Stomach (tissue), 9 donors: Measurements from ENCODE around the gene BDNF. TPM values are rescaled to one million over a fixed set of nuclear protein-coding genes. Genes with fewer than 3 reads are reported as not detected.
A peak's percentile ranks its signal among the peaks of the same experiment; 100 is the strongest.

Experiments used
- DNase-seq, 2 donors: peaks; one replicate each; pipeline versions ENCODE4 v3.0.0 to v3.0.0-alpha.2; 2013 to 2019
- H3K27ac ChIP-seq, 5 donors: fragments of 200-600 bp in 4 of 5; sonication (generic) in 4 of 5; one replicate each; pipeline ENCODE4 v1.5.1; 2013 to 2019; ENCODE audit warnings: mild to moderate bottlenecking in 1 of 5, moderate library complexity in 1 of 5
- H3K27me3 ChIP-seq, 3 donors: fragments of 200-600 bp; sonication (generic); one replicate each; pipeline ENCODE4 v1.5.1; 2017 to 2019; ENCODE audit warnings: mixed run types in 1 of 3
- H3K36me3 ChIP-seq, 4 donors: fragments of 200-600 bp; sonication (generic); 1 replicate in 3 of 4; 2 replicates in 1 of 4; pipeline ENCODE4 v1.5.1; 2016 to 2019
- H3K4me1 ChIP-seq, 4 donors: fragments of 200-600 bp; sonication (generic); one replicate each; pipeline ENCODE4 v1.5.1; 2016 to 2019
- H3K4me3 ChIP-seq, 4 donors: fragments of 200-600 bp; sonication (generic) in 3 of 4; one replicate each; pipeline ENCODE4 v1.5.1; 2016 to 2019; ENCODE audit warnings: mild to moderate bottlenecking in 1 of 4
- H3K9me3 ChIP-seq, 4 donors: fragments of 200-600 bp; sonication (generic); one replicate each; pipeline ENCODE4 v1.5.1; 2016 to 2019
- CTCF ChIP-seq, 7 experiments: fragments of 450-650 bp in 4 of 7; fragments of 200-600 bp in 3 of 7; sonication (generic) in 3 of 7; IDR thresholded peaks; one replicate each; pipeline ENCODE4 v1.5.1; 2016 to 2019; ENCODE audit warnings: antibody characterized with exemption in 7 of 7, control low read depth in 2 of 7, mild to moderate bottlenecking in 1 of 7
- EP300 ChIP-seq: sonication (generic); formaldehyde crosslinking; IDR thresholded peaks from one replicate; pipeline ENCODE4 v1.6.1; 2017; ENCODE audit warnings: antibody characterized with exemption
- POLR2A ChIP-seq, 4 donors: fragments of 450-650 bp; IDR thresholded peaks; one replicate each; pipeline ENCODE4 v1.6.1; 2016; ENCODE audit warnings: antibody characterized with exemption in 4 of 4, control low read depth in 2 of 4, mild to moderate bottlenecking in 1 of 4, moderate library complexity in 1 of 4
- POLR2AphosphoS5 ChIP-seq, 3 donors: sonication (generic); formaldehyde crosslinking; IDR thresholded peaks; one replicate each; pipeline ENCODE4 v1.6.1; 2016; ENCODE audit warnings: antibody characterized with exemption in 3 of 3
- whole genome bisulfite sequencing, 5 donors: extraction: QIAGEN DNeasy Blood & Tissue Kit in 3 of 5; methylation state at CpG; one replicate each; pipeline versions ENCODE4 v1.1.5 to v1.1.7; 2013 to 2018; 5-methylcytosine and 5-hydroxymethylcytosine counted together
- intact Hi-C: fragments of 100-400 bp; cut with DNase I; formaldehyde crosslinking; loops from one replicate; pipeline ENCODE4 v1.15.1; 2023; ENCODE audit warnings: low total_unique reads
- polyA plus RNA-seq, 3 donors: library from polyadenylated mRNA; stranded (reverse); fragments of 200-250 nt; gene quantifications; one replicate each; pipeline ENCODE4 v1.2.3, GENCODE V29; 2013
- total RNA-seq, 5 donors: library from RNA; depleted of rRNA; stranded (reverse); fragments of >200 nt; gene quantifications; one replicate each; pipeline versions ENCODE4 v1.1.0 to v1.2.3, GENCODE V29; 2014 to 2016
- donor health status: healthy with polysubstance abuse.
- donor health status: Bipolar disorder and iron deficiency.
- donor health status: healthy.

Gene BDNF
- total and polyA plus RNA-seq, 8 donors: under 0.01 to 1.7 (median 0.81) TPM; not detected in 1

- H3K9me3 ChIP-seq: peaks cover 0 to 7% (median 3%) of the 10 kb centered on the region in 4 donors
- H3K36me3 ChIP-seq: no peaks in the 10 kb centered on the region
- H3K27me3 ChIP-seq: peaks cover 4 to 74% (median 34%) of the 10 kb centered on the region in 3 donors
- TF ChIP-seq POLR2AphosphoS5 (IDR thresholded peaks at IDR 0.05): no peak
- no peak for TF ChIP-seq POLR2A (IDR thresholded peaks at IDR 0.05)
- no peak for TF ChIP-seq CTCF (IDR thresholded peaks at IDR 0.05)
- no peak for TF ChIP-seq EP300
- peaks cover 17 to 24% (median 21%) of the 10 kb centered on the region in 4 donors for H3K4me1 ChIP-seq
- no peak overlapping the region for H3K4me3 ChIP-seq
- 66 to 77% (median 74%) methylated on average over 2 of the region's 2 CpGs for WGBS, 5 donors
- H3K27ac ChIP-seq: no peak overlapping the region
- no peak for DNase-seq
- intact Hi-C loops: no loop called here
Measured at GRCh38 chr11:27716216-27716615, 16.0 kb upstream of the BDNF start.

DNA sequence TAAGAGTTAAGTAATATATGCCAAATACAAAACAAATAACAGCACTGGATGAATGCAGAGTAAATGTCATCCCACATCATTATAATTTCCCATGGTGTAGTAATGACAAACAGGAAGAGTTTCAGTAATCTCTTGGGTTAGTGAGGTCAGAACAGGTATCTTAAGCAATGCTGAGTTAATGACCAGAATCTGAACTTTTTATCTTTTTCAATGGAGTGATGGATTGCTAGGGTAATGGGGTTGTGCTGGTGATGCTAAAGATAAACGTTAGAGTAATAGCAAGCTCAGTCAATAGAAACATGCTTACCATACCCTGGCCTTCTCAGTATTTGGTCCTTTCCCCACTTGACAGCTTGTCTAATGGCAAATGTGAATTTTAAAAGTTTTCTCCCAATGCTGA lies 11.5 kb upstream of the BDNF start:
- no peak for TF ChIP-seq POLR2AphosphoS5 (IDR thresholded peaks at IDR 0.05)
- TF ChIP-seq POLR2A (IDR thresholded peaks at IDR 0.05): no peak
- TF ChIP-seq CTCF (IDR thresholded peaks at IDR 0.05): no peak
- TF ChIP-seq EP300: no peak
- H3K36me3 ChIP-seq: no peaks in the 10 kb centered on the region
- WGBS, 5 donors: 4 to 15% (median 11%) methylated on average over 1 of the region's 1 CpG
- DNase-seq: no peak
- intact Hi-C loops: no loop called here
- H3K9me3 ChIP-seq: no peaks in the 10 kb centered on the region
- H3K27me3 ChIP-seq: peaks cover 0 to 41% (median 0%) of the 10 kb centered on the region in 3 donors
- H3K27ac ChIP-seq: no peak overlapping the region
- H3K4me3 ChIP-seq: no peak overlapping the region
- H3K4me1 ChIP-seq: no peaks in the 10 kb centered on the region

DNA sequence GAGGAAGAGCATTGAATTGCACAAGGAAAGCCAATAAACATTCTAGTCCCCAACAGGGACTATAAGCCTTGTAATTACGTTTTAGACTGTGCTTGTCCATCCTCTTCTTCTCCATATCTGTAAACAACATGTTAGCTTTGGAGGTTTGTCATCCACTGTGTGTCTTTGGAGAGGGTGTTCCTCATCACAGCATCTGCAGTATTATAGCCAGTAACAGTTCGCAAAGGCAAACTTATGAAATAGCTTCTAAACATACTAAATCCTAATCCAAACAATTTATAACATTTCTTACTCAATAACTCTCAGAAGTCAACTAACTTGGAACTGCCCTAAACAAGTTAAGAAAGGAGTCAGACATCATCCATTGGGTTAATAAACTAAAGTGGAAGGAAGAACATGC lies 10.3 kb upstream of the BDNF start:
- H3K27ac ChIP-seq: no peak overlapping the region
- H3K4me1 ChIP-seq: no peaks in the 10 kb centered on the region
- H3K9me3 ChIP-seq: no peaks in the 10 kb centered on the region
- H3K36me3 ChIP-seq: no peaks in the 10 kb centered on the region
- peaks cover 0 to 36% (median 0%) of the 10 kb centered on the region in 3 donors for H3K27me3 ChIP-seq
- DNase-seq: peak in 1 of 2 donors; percentile 23
- TF ChIP-seq CTCF (IDR thresholded peaks at IDR 0.05) (no peak), POLR2A (IDR thresholded peaks at IDR 0.05) (no peak), EP300 (no peak), POLR2AphosphoS5 (IDR thresholded peaks at IDR 0.05) (no peak)
- H3K4me3 ChIP-seq: no peak overlapping the region
- WGBS, 5 donors: 46 to 56% (median 50%) methylated on average over 2 of the region's 2 CpGs
- intact Hi-C loops: no loop called here

DNA sequence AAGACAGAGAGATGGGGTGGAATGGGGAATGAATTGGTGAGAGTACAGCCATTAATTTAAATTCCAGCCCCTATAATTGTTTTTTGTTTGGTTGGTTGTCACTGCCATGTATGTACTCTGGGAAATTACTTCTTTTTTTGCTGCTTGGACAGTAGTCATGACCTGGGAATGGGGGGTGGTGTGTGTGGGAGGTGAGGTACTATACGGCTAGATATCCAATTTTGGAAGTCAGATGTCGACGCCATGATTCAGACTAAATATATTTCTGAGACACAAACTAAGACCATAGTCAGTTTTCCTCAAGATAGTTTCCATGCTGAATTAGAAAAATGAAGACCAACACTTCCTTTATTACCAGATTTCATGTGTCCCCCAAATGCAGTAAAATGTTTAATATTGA lies 7.4 kb upstream of the BDNF start:
- Histone ChIP-seq H3K36me3 (no peaks in the 10 kb centered on the region), H3K4me3 (no peak overlapping the region), H3K27me3 (peaks cover 0 to 27% (median 0%) of the 10 kb centered on the region in 3 donors), H3K9me3 (no peaks in the 10 kb centered on the region), H3K4me1 (no peaks in the 10 kb centered on the region), H3K27ac (no peak overlapping the region)
- intact Hi-C loops: no loop called here
- no peak for TF ChIP-seq CTCF (IDR thresholded peaks at IDR 0.05)
- TF ChIP-seq EP300: no peak
- no peak for TF ChIP-seq POLR2AphosphoS5 (IDR thresholded peaks at IDR 0.05)
- TF ChIP-seq POLR2A (IDR thresholded peaks at IDR 0.05): no peak
- no peak for DNase-seq
- WGBS, 5 donors: 95 to 96% (median 95%) methylated on average over 3 of the region's 3 CpGs
